ENCODE measurements around the gene ANO8.

Gene ANO8

DNA sequence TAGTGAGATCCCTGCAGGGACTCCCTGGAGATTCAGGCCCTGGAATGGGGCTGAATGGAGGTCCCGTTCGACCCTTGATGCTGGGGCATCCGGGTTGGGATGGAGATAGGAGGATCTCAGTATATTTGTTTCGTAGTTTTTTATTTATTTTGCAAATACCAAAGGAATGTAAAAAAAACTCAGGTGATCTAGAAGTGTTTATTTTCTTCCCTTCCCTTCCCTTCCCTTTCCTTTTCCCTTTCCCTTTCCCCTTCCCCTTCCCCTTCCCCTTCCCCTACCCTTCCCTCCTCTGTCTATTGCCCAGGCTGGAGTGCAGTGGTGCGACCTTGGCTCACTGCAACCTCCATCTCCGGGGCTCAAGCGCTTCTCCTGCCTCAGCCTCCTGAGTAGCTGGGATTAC, 7.2 kb upstream of the ANO8 start:
- no peak for DNase-seq

DNA sequence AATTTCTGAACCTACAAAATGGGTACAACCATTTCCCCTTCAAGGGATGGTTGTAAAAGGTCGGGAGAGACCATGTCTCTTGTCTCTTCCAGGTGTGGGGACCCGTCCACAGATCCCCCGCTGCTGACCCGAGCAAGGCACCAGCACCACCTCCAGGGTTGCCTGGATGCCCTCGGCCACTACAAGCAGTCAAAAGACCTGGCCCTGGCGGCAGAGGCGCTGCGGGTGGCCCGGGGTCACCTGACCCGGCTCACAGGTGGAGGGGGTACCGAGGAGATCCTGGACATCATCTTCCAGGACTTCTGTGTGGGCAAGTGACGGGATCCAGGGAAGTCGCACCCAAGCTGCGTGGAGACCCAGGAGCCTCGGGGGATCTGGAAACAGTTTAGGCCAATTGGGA, 6.7 kb upstream of the ANO8 start:
- no peak for DNase-seq

DNA sequence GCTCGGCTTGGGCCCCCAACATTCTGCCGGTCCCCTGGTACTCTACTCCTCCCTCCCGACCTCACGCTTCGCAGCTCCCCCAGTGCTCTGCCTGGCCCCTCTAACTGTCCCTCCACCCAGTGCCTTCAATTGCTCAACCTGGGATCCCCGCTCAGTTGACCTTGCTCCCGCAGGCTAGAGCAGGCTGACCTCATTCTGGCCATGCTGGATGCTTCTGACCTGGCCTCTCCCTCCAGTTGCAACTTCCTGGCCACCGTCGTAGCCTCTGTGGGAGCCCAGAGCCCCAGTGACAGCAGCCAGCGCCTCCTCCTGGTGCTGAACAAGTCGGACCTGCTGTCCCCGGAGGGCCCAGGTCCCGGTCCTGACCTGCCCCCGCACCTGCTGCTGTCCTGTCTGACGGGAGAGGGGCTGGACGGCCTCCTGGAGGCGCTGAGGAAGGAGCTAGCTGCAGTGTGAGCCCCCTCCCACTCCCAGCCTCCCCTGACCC, 6.3 kb upstream of the ANO8 start:
- no peak for DNase-seq

GRCh38 chr19:17340302-17340870, 5.7 kb upstream of the ANO8 start:
- DNase-seq, result no peak

DNA sequence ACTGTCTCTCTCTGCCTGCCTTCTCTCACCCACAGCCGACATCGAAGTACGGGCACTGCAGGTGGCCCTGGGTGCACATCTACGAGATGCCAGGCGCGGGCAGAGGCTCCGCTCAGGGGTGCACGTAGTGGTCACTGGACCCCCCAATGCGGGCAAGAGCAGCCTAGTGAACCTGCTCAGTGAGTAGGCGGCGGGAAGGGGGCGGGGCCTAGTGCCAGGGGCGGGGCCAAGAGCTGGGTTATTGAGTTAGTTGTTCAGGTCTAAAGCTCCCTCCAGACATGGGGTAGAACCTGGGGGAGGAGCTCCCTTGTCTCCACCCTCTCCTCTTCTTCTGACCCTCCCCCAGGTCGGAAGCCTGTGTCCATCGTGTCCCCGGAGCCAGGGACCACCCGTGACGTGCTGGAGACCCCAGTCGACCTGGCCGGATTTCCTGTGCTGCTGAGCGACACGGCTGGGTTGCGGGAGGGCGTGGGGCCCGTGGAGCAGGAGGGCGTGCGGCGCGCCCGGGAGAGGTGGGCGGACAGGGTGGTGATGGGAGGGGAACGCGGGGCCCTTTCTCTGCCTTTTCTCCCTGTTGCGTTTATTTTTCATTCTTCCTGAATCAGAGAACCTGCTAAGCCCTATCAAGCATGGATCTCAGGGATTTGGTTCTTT, 4.6 kb upstream of the ANO8 start:
- no peak for DNase-seq

- DNase-seq, result no peak
Measured at GRCh38 chr19:17338433-17339078, 3.9 kb upstream of the ANO8 start.

- DNase-seq, result no peak
Measured at GRCh38 chr19:17337675-17338432, 3.2 kb upstream of the ANO8 start.

DNA sequence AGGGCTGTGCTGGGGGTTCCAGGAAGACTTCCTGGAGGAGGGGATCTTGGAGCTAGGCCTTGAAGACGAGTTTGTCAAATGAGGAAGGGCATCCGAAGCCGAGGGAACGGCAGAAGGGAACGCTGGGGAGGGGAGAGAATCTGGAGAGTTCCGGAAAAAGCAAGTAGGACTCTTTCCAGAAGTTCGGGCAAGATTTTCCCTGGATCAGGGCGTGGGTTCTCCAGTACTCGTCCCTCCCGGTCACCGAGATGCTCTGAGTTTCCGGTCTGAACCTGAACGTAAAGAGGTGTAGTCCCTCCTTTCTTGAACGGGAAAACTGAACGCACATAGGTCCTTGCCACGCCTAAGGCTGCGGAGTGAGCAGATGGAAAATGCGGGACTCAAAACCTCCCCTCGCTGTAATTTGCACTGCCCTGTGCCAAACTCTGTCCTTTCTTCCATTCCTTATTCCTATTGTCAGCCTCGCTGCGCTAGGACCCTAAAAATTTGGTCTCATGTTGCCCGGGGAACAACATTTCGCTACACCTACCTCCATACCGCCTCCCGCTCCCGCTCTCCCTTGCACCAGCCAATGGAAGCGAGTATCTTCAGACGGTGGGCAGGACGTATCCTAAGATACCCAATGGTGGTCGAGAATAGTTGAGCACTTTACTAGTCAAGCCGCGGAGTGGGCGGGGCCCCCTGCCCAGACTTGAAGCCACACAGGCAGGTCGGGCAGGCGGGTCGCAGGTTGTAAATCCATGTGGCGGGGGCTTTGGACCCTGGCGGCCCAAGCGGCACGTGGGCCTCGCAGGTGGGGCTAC, 2.4 kb upstream of the ANO8 start, which contains the start of gene GTPBP3:
GTPBP3 (plus strand) TSS at position 682 of the 803 bp plus-strand sequence; CDS start at position 741, 59 bp downstream.
- DNase-seq, result peak; percentile 97

- no peak for DNase-seq
Measured at GRCh38 chr19:17335575-17335974, 920 bp upstream of the ANO8 start.

DNA sequence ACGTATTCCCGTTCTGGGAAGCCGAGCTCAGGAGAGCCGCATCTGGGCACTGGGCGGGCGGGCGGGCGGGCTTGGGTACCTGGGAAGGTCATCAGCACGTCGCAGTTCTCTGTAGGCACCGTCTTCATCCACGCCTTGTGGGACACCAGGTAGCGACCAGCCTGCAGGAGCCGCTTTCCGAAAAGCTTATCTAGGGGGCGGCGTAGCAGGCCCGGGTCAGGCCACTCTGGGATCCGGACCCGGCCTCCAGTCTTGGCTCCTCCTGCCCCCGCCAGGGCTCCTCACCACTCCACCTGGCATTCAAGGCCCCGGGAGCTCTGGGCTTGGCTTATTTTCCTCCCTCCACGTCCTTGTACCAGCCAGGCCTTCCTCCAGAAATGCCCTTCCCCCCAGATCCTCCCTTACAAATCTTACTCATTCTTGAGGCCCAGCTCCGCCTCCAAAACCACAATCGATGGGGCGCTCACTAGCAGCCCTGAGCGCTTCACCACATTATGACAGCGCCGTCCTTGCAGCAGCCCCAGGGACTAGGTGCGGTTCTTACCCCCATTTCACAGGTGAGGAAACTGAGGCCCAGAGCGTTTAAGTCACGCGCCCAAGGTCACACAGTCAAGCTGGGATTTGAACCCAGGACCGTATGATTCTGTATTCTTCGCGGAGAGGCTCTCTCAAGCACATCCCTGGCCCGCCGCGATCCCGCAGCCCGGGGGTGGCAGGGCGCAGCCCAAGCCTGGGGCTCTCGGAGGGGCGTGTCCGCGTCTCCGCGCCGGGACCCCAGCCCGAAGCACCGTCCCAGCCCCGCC, 843 bp downstream of the ANO8 start:
- DNase-seq, result no peak

- DNase-seq, result no peak
Measured at GRCh38 chr19:17332677-17333581, 1.7 kb downstream of the ANO8 start.

GRCh38 chr19:17332360-17332676, 2.3 kb downstream of the ANO8 start:
- DNase-seq, result no peak

- DNase-seq, result no peak
Measured at GRCh38 chr19:17331045-17331558, 3.6 kb downstream of the ANO8 start.

GRCh38 chr19:17330262-17331044, 4.2 kb downstream of the ANO8 start:
- DNase-seq, result no peak

DNA sequence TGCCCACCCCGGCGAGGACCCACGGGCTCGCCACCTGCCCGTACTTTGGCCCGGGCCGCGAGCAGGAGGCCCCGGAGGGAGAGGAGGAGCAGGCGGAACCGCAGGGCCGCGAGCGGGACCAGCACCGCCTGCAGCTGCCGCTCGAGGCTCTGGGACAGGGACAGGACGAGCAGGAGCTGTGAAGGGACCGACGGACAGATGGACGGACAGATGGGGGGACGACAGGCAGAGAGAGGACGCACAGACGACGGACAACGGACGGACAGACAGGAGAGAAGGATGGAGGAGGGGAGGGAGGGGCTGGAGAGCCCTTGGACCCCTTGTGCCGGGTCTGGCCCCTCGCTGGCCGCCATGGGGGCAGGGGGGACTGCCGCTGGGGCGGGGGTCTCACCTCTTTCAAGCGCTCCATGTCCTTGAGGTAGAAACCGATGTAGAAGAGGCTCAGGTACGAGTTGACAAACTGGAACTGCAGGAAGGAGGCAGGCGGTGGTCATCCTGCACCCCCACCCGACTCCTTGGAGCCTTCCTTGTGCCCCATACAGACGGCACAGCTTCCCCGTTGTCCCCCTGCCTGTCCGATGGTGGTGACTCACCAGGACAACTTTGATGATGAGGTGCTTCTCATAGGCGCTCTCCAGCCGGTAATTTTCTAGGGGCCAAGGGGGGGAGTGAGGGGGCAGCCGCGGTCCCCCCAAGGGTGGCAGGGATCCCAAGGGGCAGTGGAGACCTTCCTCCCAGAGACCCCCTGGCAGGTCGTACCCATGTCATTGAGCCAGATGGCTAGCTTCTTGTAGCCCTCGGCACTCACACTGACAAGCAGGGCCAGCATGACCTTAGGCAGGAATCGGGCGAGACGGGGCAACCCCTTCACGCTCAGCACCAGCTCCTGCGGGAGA, 5.0 kb downstream of the ANO8 start:
- DNase-seq, result no peak

- no peak for DNase-seq
Measured at GRCh38 chr19:17328517-17329365, 5.9 kb downstream of the ANO8 start.

DNA sequence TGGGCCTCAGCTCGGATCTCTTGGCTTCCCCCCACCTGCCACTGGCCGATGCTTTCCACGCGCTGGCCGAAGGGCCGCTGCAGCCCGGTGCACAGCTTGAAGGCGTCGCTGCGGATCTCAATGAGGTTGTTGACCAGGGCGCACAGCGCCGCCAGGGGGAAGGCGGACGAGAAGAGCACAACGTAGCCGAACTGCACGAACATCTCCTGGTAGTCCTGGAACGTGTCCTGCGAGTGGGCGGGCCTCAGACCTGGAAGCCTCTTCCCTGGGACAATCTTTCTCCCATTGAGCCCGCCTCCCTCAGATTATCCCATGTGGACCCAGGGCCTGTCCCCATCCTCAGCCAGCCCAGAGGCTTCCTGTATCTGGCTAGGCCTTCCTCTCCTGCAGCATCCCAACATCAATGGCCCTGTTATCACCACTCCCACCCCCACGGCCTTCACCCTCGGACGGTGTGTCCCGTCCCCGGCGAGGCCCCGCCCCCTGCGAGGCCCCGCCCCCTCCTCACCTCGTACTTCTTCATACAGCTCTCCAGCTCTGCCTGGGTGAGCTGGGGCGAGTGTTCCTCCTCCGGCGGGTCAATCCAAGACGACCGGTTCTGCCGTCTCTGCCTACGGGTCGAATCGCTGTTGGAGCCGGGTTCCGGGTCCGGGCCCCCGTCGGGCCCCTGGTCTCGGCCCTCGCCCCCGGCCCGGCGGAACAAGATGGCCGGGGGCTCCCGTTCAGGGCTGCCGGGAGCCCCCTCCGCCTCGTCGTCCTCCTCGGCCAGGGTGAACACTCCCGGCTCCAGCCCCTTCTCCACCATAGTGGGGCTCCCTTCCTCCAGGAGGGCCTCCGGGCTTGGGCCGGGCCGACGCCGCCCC, 6.8 kb downstream of the ANO8 start:
- DNase-seq, result no peak
